Mucosa of descending colon (tissue), 3 donors: ENCODE measurements around the gene CAPS. TPM values are rescaled to one million over a fixed set of nuclear protein-coding genes. Genes with fewer than 3 reads are reported as not detected.

ENCODE experiments used
- ATAC-seq: fragments of 200-7000 bp; cut with Tn5 transposase; one replicate; pipeline ENCODE4 v1.9.1; 2020; ENCODE audit warnings: mild to moderate bottlenecking, moderate library complexity
- DNase-seq, 3 donors: peaks; one replicate each; pipeline ENCODE4 v3.0.0-alpha.2; 2020
- H3K36me3 ChIP-seq: fragments of 200-600 bp; one replicate; pipeline ENCODE4 v1.8.0; 2021; ENCODE audit warnings: low read depth, mild to moderate bottlenecking
- H3K4me1 ChIP-seq: fragments of 200-600 bp; one replicate; pipeline ENCODE4 v1.8.0; 2021; ENCODE audit warnings: low read depth, mild to moderate bottlenecking
- H3K4me3 ChIP-seq: fragments of 200-600 bp; one replicate; pipeline ENCODE4 v1.8.0; 2021; ENCODE audit warnings: mild to moderate bottlenecking
- H3K9me3 ChIP-seq: fragments of 200-600 bp; one replicate; pipeline ENCODE4 v1.8.0; 2021; ENCODE audit warnings: mild to moderate bottlenecking
- CTCF ChIP-seq: fragments of 200-600 bp; IDR thresholded peaks from one replicate; pipeline ENCODE4 v1.8.0; 2022; ENCODE audit warnings: antibody characterized with exemption, mild to moderate bottlenecking
- intact Hi-C, 2 donors: fragments of 100-400 bp; cut with DNase I in 1 of 2; cut with micrococcal nuclease in 1 of 2; formaldehyde crosslinking; loops; one replicate each; pipeline versions ENCODE4 v1.11.0 to v1.11.1; 2022; cut with DNase I, micrococcal nuclease
- total RNA-seq, 3 donors: library from RNA; stranded (reverse); fragmentation: NEBNext Ultra II Directional in 2 of 3; extraction: Animal tissue kit (Norgen Biotek cat#: 25700) in 2 of 3; gene quantifications; one replicate each; pipeline versions ENCODE4 v1.2.1 to v1.2.4, GENCODE V29; 2021 to 2023
- donor health status: DM: no; HTN: no; CAD: no; lungs with moderate emphysema.
- donor health status: DM: no; HTN: no; CAD: no.
- donor health status: DM: no; HTN: yes; CAD: no.

The CAPS gene
- total RNA-seq, 3 donors from 2014 or later: 9.5 to 20.2 (median 16.4) TPM

DNA sequence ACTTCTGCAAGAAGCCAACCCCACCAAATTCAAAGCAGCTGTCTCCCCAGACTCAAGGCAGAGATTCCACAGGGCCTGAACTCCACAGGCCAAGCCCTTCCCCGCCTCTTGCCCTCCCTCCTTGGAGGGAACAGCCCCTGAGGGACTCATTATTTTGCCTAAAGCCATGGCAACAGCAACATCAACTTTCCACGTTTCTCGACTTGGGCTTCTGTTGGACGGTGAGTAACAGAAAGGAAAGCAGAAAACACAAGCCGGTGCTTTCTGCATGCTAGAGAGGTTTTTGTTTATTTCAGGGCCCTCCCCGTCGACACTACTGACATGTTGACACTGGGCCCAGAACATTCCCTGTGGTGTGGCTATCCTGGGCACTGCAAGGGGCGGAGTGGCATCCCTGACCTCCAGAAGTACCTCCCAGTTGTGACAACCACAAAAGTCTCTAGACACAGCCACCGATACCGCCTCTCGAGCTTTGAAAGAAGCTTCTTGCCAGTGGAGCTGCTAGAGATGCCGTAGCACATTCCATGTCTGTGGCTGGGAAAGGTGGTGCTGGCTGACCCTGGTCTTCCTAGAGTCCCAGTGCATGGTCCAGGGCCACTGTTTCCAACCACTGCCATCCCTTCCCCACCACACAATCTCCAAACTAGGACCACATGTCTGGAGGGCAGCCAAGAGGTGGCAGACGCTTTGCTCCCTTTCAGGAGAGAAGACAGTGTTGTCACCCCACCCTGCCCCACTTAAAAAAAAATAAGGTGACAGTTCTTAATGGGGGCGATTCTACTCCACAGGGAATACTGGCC, 12.8 kb downstream of the CAPS start:
- Histone ChIP-seq H3K4me1 (peaks cover 14% of the 10 kb centered on the region), H3K36me3 (peaks cover 14% of the 10 kb centered on the region), H3K4me3 (no peak overlapping the region), H3K9me3 (no peaks in the 10 kb centered on the region)
- intact Hi-C loops: no loop called here
- DNase-seq (no peak), ATAC-seq (peak; percentile 48)
- TF ChIP-seq CTCF: no peak

DNA sequence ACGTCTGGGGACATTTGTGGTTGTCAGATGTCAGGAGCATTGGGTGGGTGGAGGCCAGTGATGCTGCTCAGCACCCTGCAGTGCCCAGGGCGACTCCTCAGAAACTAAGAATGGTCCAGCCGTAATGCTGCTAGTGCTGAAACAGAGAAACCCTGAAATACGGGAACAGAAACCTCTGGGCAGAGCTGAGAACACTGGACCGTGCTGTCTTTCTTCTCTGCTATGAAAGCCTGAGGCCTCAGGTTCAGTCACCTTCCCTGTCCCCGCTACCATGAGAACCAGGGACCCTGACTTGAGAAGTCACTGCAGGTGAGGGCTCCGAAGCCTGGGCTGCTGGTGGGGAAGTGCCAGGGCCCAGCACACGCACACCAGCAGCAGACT, 13.4 kb downstream of the CAPS start:
- intact Hi-C loops: no loop called here
- H3K36me3 ChIP-seq: peaks cover 12% of the 10 kb centered on the region
- peaks cover 14% of the 10 kb centered on the region for H3K4me1 ChIP-seq
- TF ChIP-seq CTCF: no peak
- H3K9me3 ChIP-seq: no peaks in the 10 kb centered on the region
- DNase-seq (no peak), ATAC-seq (no peak)
- H3K4me3 ChIP-seq: no peak overlapping the region

DNA sequence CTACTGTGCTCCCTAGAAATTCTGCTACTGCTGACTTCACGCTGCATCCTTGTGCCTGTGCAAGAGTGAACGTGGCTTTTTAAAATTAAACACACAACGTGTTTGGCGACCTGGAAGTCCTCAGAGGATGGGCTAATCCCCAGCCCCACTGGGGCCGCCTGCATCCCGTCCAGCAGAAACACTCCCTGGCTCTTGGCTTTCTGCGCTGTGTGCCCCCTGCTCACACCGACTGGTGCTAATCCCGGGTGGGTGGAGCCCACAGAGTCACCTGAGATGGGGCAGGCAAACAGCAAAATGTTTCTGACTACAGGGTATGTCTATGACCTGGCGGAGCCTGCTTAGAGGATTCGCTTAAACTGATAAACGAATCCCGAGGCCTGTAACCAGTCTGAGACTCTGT, 15.1 kb downstream of the CAPS start:
- DNase-seq (no peak), ATAC-seq (no peak)
- H3K4me1 ChIP-seq: peaks cover 14% of the 10 kb centered on the region
- no peak overlapping the region for H3K4me3 ChIP-seq
- no peak for TF ChIP-seq CTCF
- H3K36me3 ChIP-seq: peaks cover 7% of the 10 kb centered on the region
- no peaks in the 10 kb centered on the region for H3K9me3 ChIP-seq
- intact Hi-C loops: no loop called here

GRCh38 chr19:5929625-5930024, 15.6 kb downstream of the CAPS start:
- ATAC-seq: peak; percentile 45
- H3K4me3 ChIP-seq: no peak overlapping the region
- TF ChIP-seq CTCF: no peak
- no peak for DNase-seq
- H3K4me1 ChIP-seq: peaks cover 18% of the 10 kb centered on the region
- H3K36me3 ChIP-seq: peaks cover 2% of the 10 kb centered on the region
- intact Hi-C loops: no loop called here
- H3K9me3 ChIP-seq: no peaks in the 10 kb centered on the region

- Histone ChIP-seq H3K9me3 (no peaks in the 10 kb centered on the region), H3K4me3 (no peak overlapping the region), H3K4me1 (peaks cover 15% of the 10 kb centered on the region), H3K36me3 (no peaks in the 10 kb centered on the region)
- no peak for DNase-seq
- no peak for TF ChIP-seq CTCF
- intact Hi-C loops: no loop called here
- no peak for ATAC-seq
Measured at GRCh38 chr19:5931251-5931650, 17.2 kb downstream of the CAPS start.
